Activated T-cell treated with anti-CD3 and anti-CD28 coated beads, Interleukin-2, amount 50 U/mL, for 4 hours (primary cell): Measurements from ENCODE around the gene LRRC37B. TPM values are rescaled to one million over a fixed set of nuclear protein-coding genes. Genes with fewer than 3 reads are reported as not detected.
"Not testable (repeated sequence)": the region's sequence is repeated elsewhere in the genome, so short reads cannot be mapped to it uniquely, and the experiment has no call there.

ENCODE experiments used
- ATAC-seq, 2 donors: fragments of 200-7000 bp; cut with Tn5 transposase; one replicate each; pipeline ENCODE4 v1.10.0; 2021
- DNase-seq: peaks from one replicate; pipeline ENCODE4 v3.0.0-alpha.2; 2020
- H3K27me3 Mint-ChIP-seq: one replicate; pipeline ENCODE4 v1.8.0; 2021; ENCODE audit warnings: low read depth, mixed read lengths
- H3K36me3 Mint-ChIP-seq: one replicate; pipeline ENCODE4 v1.8.0; 2022; ENCODE audit warnings: mixed read lengths; ENCODE audit not compliant: insufficient read depth
- H3K4me1 Mint-ChIP-seq: one replicate; pipeline ENCODE4 v1.8.0; 2021; ENCODE audit warnings: low read depth, mixed read lengths
- H3K4me3 Mint-ChIP-seq: one replicate; pipeline ENCODE4 v1.8.0; 2021; ENCODE audit warnings: mild to moderate bottlenecking, moderate library complexity, mixed read lengths
- H3K9me3 Mint-ChIP-seq: one replicate; pipeline ENCODE4 v1.8.0; 2021; ENCODE audit warnings: mixed read lengths
- total RNA-seq, 3 donors: library from RNA; stranded (reverse); gene quantifications; one replicate each; pipeline ENCODE4 v1.2.1, GENCODE V29; 2021

LRRC37B gene
- total RNA-seq, 3 donors from 2014 or later: 7.0 to 8.7 (median 8.4) TPM

- peaks cover 7% of the 10 kb centered on the region for H3K4me1 Mint-ChIP-seq
- no peaks in the 10 kb centered on the region for H3K27me3 Mint-ChIP-seq
- ATAC-seq: no peak
- no peak for DNase-seq
- H3K4me3 Mint-ChIP-seq: no peak overlapping the region
- H3K36me3 Mint-ChIP-seq: peaks cover 19% of the 10 kb centered on the region
- H3K9me3 Mint-ChIP-seq: no peaks in the 10 kb centered on the region
Observed at GRCh38 chr17:32020943-32021614, 13.9 kb downstream of the LRRC37B start.

GRCh38 chr17:32021615-32021955 is 14.4 kb downstream of the LRRC37B start:
- peaks cover 21% of the 10 kb centered on the region for H3K36me3 Mint-ChIP-seq
- H3K9me3 Mint-ChIP-seq: no peaks in the 10 kb centered on the region
- DNase-seq (no peak), ATAC-seq (no peak)
- H3K4me3 Mint-ChIP-seq: no peak overlapping the region
- H3K27me3 Mint-ChIP-seq: no peaks in the 10 kb centered on the region
- H3K4me1 Mint-ChIP-seq: peaks cover 2% of the 10 kb centered on the region

GRCh38 chr17:32022554-32022953 is 15.4 kb downstream of the LRRC37B start:
- not testable (repeated sequence) for DNase-seq, H3K4me3 Mint-ChIP-seq, H3K9me3 Mint-ChIP-seq, H3K4me1 Mint-ChIP-seq, H3K27me3 Mint-ChIP-seq, ATAC-seq
- peaks cover 21% of the 10 kb centered on the region for H3K36me3 Mint-ChIP-seq

GRCh38 chr17:32027271-32027670 is 20.1 kb downstream of the LRRC37B start:
- H3K27me3 Mint-ChIP-seq, DNase-seq, H3K36me3 Mint-ChIP-seq, H3K4me3 Mint-ChIP-seq, H3K9me3 Mint-ChIP-seq, H3K4me1 Mint-ChIP-seq, ATAC-seq: not testable (repeated sequence)

- H3K4me3 Mint-ChIP-seq: no peak overlapping the region
- no peaks in the 10 kb centered on the region for H3K4me1 Mint-ChIP-seq
- H3K27me3 Mint-ChIP-seq: no peaks in the 10 kb centered on the region
- no peak for DNase-seq
- H3K9me3 Mint-ChIP-seq: no peaks in the 10 kb centered on the region
- ATAC-seq: no peak
- H3K36me3 Mint-ChIP-seq: peaks cover 13% of the 10 kb centered on the region
Observed at GRCh38 chr17:32033223-32033622, 26.0 kb downstream of the LRRC37B start.

GRCh38 chr17:32033812-32034211 is 26.6 kb downstream of the LRRC37B start:
- DNase-seq, H3K4me3 Mint-ChIP-seq, H3K27me3 Mint-ChIP-seq, H3K4me1 Mint-ChIP-seq, ATAC-seq, H3K9me3 Mint-ChIP-seq: not testable (repeated sequence)
- H3K36me3 Mint-ChIP-seq: peaks cover 13% of the 10 kb centered on the region

GRCh38 chr17:32040246-32040645 is 33.1 kb downstream of the LRRC37B start:
- H3K4me3 Mint-ChIP-seq, H3K27me3 Mint-ChIP-seq, ATAC-seq, H3K9me3 Mint-ChIP-seq, DNase-seq, H3K4me1 Mint-ChIP-seq: not testable (repeated sequence)
- peaks cover 16% of the 10 kb centered on the region for H3K36me3 Mint-ChIP-seq

- H3K4me1 Mint-ChIP-seq, H3K27me3 Mint-ChIP-seq, DNase-seq, H3K9me3 Mint-ChIP-seq, H3K4me3 Mint-ChIP-seq, ATAC-seq: not testable (repeated sequence)
- H3K36me3 Mint-ChIP-seq: peaks cover 15% of the 10 kb centered on the region
Observed at GRCh38 chr17:32041306-32041875, 34.2 kb downstream of the LRRC37B start.

GRCh38 chr17:32042266-32042665 is 35.1 kb downstream of the LRRC37B start:
- not testable (repeated sequence) for H3K4me3 Mint-ChIP-seq, DNase-seq, H3K27me3 Mint-ChIP-seq, H3K9me3 Mint-ChIP-seq, ATAC-seq, H3K4me1 Mint-ChIP-seq
- peaks cover 13% of the 10 kb centered on the region for H3K36me3 Mint-ChIP-seq

GRCh38 chr17:32045611-32046010 is 38.4 kb downstream of the LRRC37B start:
- not testable (repeated sequence) for H3K4me1 Mint-ChIP-seq, H3K4me3 Mint-ChIP-seq, H3K27me3 Mint-ChIP-seq, ATAC-seq, H3K9me3 Mint-ChIP-seq, DNase-seq, H3K36me3 Mint-ChIP-seq

GRCh38 chr17:32047663-32048062 is 40.5 kb downstream of the LRRC37B start:
- not testable (repeated sequence) for ATAC-seq, H3K4me3 Mint-ChIP-seq, H3K9me3 Mint-ChIP-seq, DNase-seq, H3K27me3 Mint-ChIP-seq, H3K4me1 Mint-ChIP-seq, H3K36me3 Mint-ChIP-seq

- H3K36me3 Mint-ChIP-seq, H3K4me1 Mint-ChIP-seq, H3K27me3 Mint-ChIP-seq, H3K9me3 Mint-ChIP-seq, DNase-seq, ATAC-seq, H3K4me3 Mint-ChIP-seq: not testable (repeated sequence)
Observed at GRCh38 chr17:32054985-32055384, 47.8 kb downstream of the LRRC37B start.

- not testable (repeated sequence) for H3K4me1 Mint-ChIP-seq, ATAC-seq, H3K4me3 Mint-ChIP-seq, H3K36me3 Mint-ChIP-seq, H3K9me3 Mint-ChIP-seq, DNase-seq, H3K27me3 Mint-ChIP-seq
Observed at GRCh38 chr17:32055425-32055824, 48.2 kb downstream of the LRRC37B start.

GRCh38 chr17:32056500-32056899 is 49.3 kb downstream of the LRRC37B start:
- not testable (repeated sequence) for H3K27me3 Mint-ChIP-seq, H3K36me3 Mint-ChIP-seq, H3K4me1 Mint-ChIP-seq, DNase-seq, H3K4me3 Mint-ChIP-seq, ATAC-seq, H3K9me3 Mint-ChIP-seq

GRCh38 chr17:32057460-32058105 is 50.4 kb downstream of the LRRC37B start:
- ATAC-seq, H3K9me3 Mint-ChIP-seq, H3K4me3 Mint-ChIP-seq, DNase-seq, H3K36me3 Mint-ChIP-seq, H3K4me1 Mint-ChIP-seq, H3K27me3 Mint-ChIP-seq: not testable (repeated sequence)
